GM19043 (cell line): ENCODE results near the gene SCN3B.

Experiments
- ATAC-seq: cut with Tn5 transposase; IDR thresholded peaks from one replicate; pipeline ENCODE4 v1.9.1; 2021; ENCODE audit warnings: low read depth; ENCODE audit not compliant: unreplicated experiment

SCN3B gene

DNA sequence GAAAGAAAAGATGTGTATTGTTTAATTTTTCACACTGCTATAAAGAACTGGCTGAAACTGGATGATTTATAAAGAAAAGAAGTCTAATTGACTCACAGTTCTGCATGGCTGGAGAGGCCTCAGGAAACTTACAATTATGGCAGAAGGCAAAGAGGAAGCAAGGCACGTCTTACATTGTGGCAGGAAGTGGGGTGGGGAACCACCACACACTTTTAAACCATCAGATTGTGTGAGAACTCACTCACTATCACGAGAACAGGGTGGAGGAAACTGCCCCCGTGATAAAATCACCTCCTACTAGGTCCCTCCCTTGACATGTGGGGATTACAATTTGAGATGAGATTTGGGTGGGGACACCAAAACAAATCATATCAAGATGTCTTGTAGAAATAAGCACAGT lies 5.5 kb upstream of the SCN3B start:
- ATAC-seq: peak; percentile 88

GRCh38 chr11:123659311-123659710 lies 4.9 kb upstream of the SCN3B start:
- ATAC-seq: no peak

DNA sequence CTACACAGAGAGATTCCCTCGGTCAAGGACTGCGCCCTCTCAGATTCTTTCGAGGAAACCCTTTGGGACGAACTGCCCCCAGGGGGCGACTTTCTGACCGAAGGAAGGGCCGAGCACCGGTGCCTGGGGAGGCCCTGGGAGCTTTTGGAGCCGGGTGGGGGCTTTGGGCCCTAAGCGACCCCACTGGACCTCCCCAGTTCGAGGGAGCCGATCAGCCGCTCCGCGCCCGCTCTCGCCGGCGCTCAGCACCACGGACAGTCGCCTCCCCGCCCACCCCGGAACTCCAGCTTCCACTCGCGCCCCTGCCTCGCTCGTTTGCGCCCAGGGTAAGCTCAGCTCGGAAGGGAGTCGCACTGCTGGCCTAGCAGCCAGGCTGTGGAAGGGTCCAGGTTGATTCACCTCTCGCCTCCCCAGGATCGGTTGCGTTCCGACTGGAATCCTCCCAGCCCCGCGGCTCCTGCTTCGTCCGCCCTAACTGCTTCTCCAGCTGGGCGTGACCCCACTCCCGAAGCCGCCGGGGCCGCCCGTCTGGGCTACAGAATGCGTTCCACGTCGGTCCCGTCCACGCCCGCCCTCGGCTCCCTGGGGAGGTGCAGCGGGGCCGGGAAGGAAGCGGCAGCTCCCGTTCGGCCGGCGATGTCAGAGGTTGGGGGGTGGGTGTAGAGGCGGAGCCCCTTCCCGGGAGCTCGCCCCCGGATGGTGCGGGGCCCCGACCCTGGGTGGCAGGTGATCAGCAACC lies 428 bp downstream of the SCN3B start:
- ATAC-seq: no peak

DNA sequence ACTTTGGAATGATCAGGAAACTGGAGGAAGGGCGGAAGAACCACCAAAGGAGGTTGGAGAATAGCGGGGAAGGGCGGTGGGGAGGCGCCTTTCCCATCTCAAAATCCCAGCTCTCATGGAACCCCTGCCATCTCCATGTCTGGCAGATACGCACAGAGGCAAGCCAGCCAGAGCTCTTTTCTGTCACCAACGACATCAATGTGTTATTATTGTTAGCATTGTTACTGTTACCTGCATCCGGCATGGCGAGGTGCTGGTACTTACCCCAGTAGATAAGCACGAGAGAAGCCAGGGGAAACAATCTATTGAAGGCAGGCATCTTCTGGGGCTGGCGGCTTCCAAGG lies 969 bp downstream of the SCN3B start:
- ATAC-seq: no peak

GRCh38 chr11:123652599-123652998 lies 1.8 kb downstream of the SCN3B start:
- no peak for ATAC-seq

- ATAC-seq: no peak
Measured at GRCh38 chr11:123650901-123651300, 3.5 kb downstream of the SCN3B start.

DNA sequence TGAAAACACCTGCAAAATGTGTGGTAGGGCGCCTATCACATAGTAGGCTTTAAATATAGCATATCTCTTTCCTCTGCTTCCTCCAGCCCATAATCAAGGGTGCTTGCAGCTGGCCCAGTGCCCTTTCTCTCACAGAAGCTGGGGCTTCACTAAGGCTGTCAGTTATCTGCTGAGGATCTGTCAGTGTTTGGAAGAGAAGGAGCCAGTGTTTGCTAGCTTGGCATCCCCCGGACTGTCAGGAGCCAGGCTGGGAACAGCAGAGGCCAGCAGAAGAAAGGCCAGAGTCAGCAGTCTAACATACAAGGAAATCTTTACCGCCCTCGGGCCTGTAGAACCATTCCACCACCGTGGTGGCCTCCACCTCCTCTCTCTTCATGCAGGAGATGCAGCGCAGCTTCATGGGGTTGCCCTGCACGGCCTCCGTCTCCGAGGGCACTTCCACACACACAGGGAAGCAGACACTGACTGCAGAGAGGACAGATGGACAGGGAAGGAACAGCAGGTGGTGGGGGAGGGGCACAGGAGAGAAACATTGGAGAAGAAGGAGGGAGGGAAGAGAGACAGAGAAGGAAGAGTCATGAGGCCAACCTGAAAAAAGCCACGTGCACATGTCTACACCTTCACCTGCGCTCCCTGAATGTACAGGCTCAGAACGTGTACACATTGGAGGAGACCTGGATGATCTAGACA lies 9.0 kb downstream of the SCN3B start:
- ATAC-seq: no peak

DNA sequence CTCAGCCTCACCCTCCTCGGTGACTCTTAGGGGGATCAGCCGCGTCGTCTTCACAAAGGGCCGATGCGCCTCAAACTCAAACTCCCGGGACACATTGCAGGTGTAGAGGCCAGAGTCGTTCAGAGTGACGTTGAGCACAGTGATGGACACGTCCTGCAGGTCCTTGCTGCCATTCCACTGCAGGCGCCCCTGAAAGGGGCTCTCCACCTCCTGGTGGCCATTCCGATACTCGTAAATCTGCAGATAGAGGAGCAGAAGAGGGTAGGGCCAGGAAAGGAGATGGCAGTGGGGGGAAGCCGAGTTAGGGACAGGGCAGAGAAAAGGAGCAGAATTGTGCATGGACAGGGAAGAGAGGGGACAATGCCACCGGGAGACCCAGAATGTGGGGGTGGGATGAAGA lies 12.0 kb downstream of the SCN3B start:
- ATAC-seq: no peak

- ATAC-seq: no peak
Measured at GRCh38 chr11:123641495-123641840, 13.0 kb downstream of the SCN3B start.

DNA sequence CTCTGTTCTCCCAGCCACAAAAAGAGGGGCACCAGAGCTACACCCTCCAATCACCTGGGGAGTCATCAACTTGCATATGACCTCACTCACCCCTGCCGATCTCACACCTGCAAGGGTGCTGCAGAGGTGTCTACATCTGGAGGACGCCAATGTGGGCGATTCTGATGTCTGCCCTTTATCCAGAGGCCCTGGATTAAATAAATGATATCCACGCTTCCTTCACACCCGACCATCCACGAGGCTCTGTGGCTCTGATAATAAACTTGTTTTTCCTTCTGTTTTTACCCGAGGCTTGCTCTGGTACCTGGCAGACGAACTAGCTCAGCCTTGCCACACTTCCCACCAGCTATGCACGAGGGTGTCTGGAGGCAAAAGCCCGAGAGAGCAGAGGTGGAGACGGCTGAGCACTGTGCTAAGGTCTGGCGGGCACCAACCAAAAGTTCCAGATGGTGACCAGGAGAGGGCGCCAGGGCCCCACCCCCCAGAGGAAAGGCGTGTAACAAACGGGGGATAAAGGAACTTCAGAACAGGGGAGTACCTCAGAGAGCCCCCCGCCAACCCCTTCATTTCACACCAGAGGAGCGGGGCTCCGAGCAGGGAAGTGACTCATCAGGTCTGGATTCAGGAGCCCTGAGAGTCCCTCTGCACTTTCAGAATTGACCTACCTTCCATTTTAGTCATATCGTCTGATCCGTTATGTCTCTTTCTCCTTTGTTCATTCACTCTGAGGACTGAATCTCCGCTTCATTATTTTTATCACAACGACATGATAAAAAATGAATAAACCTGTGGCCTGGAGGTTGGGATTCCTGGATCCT lies 13.5 kb downstream of the SCN3B start:
- ATAC-seq: peak; percentile 93

DNA sequence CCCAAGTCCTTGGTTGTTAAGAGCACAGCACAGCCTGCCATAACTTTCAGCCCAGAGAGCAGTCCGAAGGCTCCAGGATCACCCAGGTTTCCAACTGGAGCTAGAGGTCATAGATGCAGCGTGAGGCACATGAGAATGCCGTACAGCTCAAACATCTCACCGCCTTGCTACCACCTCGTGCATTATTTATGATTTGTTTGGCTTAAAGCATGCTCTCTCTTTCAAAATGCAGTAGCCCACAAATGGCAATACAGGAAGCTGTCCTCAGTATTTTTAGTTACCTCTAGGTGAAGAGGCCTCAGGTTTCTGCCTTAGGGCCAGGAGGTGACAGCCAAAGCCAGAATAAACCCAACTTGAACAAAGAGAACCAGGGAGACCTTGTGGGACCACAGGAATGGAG lies 14.4 kb downstream of the SCN3B start:
- ATAC-seq: no peak

GRCh38 chr11:123630126-123630608 lies 24.3 kb downstream of the SCN3B start:
- ATAC-seq: no peak

DNA sequence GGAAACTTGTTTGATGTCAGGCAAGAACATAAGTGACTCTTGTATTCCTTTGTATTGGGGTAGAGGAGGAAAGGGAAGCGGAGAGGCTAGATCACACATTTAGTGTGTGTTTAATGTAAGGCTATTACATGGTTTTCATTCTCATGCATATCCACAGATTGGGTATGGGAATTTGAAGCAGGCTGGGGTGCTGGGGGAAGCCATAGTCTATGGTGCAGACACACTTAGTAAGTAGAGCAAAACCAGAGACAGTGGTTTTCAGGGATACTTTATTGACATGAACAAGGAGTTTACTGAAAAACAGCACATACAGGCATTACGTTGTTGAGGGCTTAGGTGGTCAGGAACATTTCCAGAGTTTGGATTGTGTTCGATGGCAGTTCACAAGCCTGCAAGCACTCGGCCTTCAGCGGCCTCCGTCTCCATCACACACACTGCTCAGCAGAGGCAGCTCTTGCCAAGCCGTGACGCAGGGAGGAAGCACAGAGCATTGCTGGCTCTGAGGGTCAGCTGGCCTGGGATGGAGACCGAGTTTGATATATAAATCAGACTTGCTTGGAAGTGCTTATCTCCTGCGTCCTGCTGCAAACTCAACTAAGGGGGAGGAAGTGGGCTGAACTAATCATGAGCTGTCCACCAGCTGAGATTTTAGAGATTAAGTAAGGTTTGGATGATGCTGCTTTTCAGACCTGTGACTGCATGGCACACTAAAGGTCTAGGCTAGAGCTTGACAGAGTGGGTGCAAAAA lies 25.3 kb downstream of the SCN3B start:
- ATAC-seq: no peak

DNA sequence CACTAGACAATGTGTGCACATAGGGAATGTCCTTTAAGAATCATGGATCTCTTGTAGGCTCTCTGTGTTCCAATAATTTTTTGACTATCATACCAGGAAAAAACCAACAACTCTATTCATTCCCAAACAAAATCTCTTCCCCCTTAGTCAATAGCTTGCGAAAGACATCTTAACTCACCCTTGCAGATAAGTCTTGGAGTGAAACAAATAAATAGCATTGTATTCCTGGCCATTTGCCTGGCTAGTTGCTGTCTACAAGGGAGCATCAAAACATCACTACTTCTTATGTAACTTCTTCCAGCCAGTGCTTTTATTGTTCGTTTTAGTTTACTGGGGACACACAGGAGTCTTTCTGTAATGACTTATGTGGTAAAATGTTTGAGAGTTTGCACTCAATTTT lies 29.4 kb downstream of the SCN3B start:
- ATAC-seq: no peak

- ATAC-seq: no peak
Measured at GRCh38 chr11:123622576-123622975, 31.8 kb downstream of the SCN3B start.

DNA sequence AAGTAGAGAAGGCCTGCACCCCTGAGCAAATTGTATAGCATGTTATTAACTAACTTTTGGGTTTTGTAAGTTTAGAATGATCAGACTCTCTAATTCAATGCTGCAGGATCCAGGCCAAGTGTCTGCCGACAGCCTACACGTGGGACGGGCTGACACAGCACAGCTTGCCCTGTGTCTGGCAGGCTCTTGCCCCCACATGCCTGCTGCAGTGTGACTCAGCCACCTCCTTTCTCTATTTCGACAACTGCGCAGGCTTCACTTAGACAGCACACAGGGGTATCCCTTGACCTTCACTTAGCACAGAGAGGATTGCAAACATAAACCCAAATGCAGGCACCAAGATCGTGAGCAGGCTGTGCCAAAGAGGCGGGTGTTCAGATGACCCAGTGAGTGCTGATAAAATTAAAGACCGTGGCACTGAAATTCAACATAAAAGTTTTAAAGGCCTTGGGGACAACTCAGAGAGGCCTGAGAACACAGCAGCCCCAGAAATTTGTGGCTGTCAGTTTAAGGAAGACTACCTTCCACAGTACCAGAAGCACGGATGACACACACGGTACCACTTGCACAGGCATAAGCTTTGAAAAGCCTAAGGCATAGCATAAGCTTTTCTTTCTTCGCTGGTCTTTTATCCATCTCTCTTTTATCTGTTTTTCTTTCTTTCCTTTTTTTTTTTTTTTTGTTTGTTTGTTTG lies 37.8 kb downstream of the SCN3B start:
- ATAC-seq: no peak

DNA sequence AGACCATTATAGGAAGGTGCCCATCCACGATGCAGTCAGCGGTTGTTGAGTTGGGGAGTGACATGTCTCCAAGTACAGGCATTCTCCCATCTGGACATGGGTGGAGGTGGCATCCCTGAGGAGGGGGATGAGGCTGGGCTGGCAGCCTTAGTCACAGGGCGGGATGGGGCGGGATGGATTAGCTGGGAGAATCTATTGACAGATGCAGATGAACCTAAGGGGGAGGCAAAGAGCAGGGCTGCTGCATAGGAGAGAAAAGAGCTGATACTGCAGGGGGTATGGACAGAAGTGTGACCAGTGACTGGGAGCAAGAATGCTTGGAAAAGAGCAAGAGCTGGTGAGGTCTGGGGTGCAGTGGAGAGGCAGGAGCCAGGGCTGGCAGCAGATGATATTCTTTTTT lies 42.7 kb downstream of the SCN3B start:
- no peak for ATAC-seq

GRCh38 chr11:123608945-123609344 lies 45.5 kb downstream of the SCN3B start:
- ATAC-seq: no peak

DNA sequence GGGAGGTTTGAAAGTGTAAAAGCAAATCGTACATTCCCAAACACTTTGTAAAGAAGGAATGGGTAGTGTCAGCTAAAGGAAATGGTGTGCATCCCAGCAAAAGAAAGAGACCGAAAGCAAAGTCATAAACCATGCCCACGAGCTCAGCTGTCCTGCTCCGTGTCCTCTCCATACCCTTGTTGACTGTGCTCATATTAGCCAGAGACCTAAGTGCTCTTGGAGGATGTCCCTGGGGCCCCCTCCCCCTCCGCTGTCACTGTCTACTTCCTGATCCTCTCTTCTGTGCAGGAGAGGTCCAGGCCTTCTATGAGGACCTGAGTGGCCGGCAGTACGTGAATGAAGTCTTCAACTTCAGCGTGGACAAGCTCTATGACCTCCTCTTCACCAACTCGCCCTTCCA lies 46.1 kb downstream of the SCN3B start:
- ATAC-seq: no peak

GRCh38 chr11:123607781-123608180 lies 46.6 kb downstream of the SCN3B start:
- ATAC-seq: no peak
